HepG2 (cell line): ENCODE results near the gene STPG4. TPM values are rescaled to one million over a fixed set of nuclear protein-coding genes. Genes with fewer than 3 reads are reported as not detected.

Experiments used
- BCL6 ChIP-seq: IDR thresholded peaks from 2 replicates; pipeline ENCODE4 v1.6.1; 2016; ENCODE audit warnings: missing genetic modification reagents, missing compliant biosample characterization
- CCAR2 ChIP-seq: fragments of 200-400 bp; formaldehyde crosslinking; optimal IDR thresholded peaks from 2 replicates; pipeline ENCODE3; 2018; ENCODE audit warnings: low read depth, mild to moderate bottlenecking, low read length, moderate library complexity
- GFI1 ChIP-seq: sonication (generic); formaldehyde crosslinking; IDR thresholded peaks from 2 replicates; pipeline ENCODE4 v1.5.0; 2020; ENCODE audit warnings: missing genetic modification reagents, mild to moderate bottlenecking, borderline replicate concordance
- HNF4A ChIP-seq: sonication (generic); formaldehyde crosslinking; IDR thresholded peaks from 2 replicates; pipeline ENCODE4 v1.4.0; 2020; ENCODE audit warnings: missing genetic modification reagents
- IKZF1 ChIP-seq: fragments of 450-650 bp; IDR thresholded peaks from 2 replicates; pipeline ENCODE4 v1.7.1; 2016
- LCORL ChIP-seq, 2 experiments: fragments of 450-650 bp in 1 of 2; sonication (generic) in 1 of 2; formaldehyde crosslinking in 1 of 2; IDR thresholded peaks; 2 replicates each; pipeline versions ENCODE4 v1.5.0 to v1.6.1; 2017 to 2020; ENCODE audit warnings: antibody characterized with exemption in 1 of 2, missing genetic modification reagents in 1 of 2
- MAFK ChIP-seq, 2 experiments: IDR thresholded peaks in 1 of 2; conservative IDR thresholded peaks in 1 of 2; 2 replicates each; pipeline ENCODE4 v1.6.1; 2011; ENCODE audit warnings: improper control_type of control experiment in 2 of 2, low read length in 2 of 2
- NFKB2 ChIP-seq: sonication (generic); formaldehyde crosslinking; IDR thresholded peaks from 2 replicates; pipeline ENCODE4 v1.4.0; 2020; ENCODE audit warnings: missing genetic modification reagents, borderline replicate concordance
- PITX1 ChIP-seq: sonication (generic); formaldehyde crosslinking; IDR thresholded peaks from 2 replicates; pipeline ENCODE4 v1.5.1; 2020; ENCODE audit warnings: mild to moderate bottlenecking, missing genetic modification reagents
- RORA ChIP-seq: sonication (generic); formaldehyde crosslinking; IDR thresholded peaks from 2 replicates; pipeline ENCODE4 v1.5.0; 2020; ENCODE audit warnings: mild to moderate bottlenecking, missing genetic modification reagents, moderate library complexity
- SALL2 ChIP-seq: sonication (generic); formaldehyde crosslinking; IDR thresholded peaks from 2 replicates; pipeline ENCODE4 v1.8.1; 2023; ENCODE audit warnings: mild to moderate bottlenecking, missing genetic modification reagents, inconsistent platforms
- ZBTB3 ChIP-seq: sonication (generic); formaldehyde crosslinking; IDR thresholded peaks from 2 replicates; pipeline ENCODE4 v1.4.0; 2020; ENCODE audit warnings: low read depth, mild to moderate bottlenecking, moderate library complexity, missing genetic modification reagents, borderline replicate concordance
- ZIK1 ChIP-seq: sonication (generic); formaldehyde crosslinking; IDR thresholded peaks from 2 replicates; pipeline ENCODE4 v1.5.0; 2020; ENCODE audit warnings: mild to moderate bottlenecking, low read depth, missing genetic modification reagents, borderline replicate concordance
- ZNF10 ChIP-seq: sonication (generic); formaldehyde crosslinking; IDR thresholded peaks from 2 replicates; pipeline ENCODE4 v1.4.0; 2020; ENCODE audit warnings: mild to moderate bottlenecking, low read depth, missing genetic modification reagents, borderline replicate concordance
- ZNF292 ChIP-seq: sonication (generic); formaldehyde crosslinking; IDR thresholded peaks from 2 replicates; pipeline ENCODE4 v1.8.1; 2022; ENCODE audit warnings: mild to moderate bottlenecking, low read depth, missing genetic modification reagents, borderline replicate concordance
- ZNF441 ChIP-seq: sonication (generic); formaldehyde crosslinking; IDR thresholded peaks from 2 replicates; pipeline ENCODE4 v1.7.0; 2021; ENCODE audit warnings: missing genetic modification reagents, borderline replicate concordance
- ZNF629 ChIP-seq: sonication (generic); formaldehyde crosslinking; conservative IDR thresholded peaks from 2 replicates; pipeline ENCODE4 v1.5.0; 2020; ENCODE audit warnings: missing genetic modification reagents
- ZNF883 ChIP-seq: sonication (generic); formaldehyde crosslinking; IDR thresholded peaks from 2 replicates; pipeline ENCODE4 v1.5.1; 2020; ENCODE audit warnings: mild to moderate bottlenecking, missing genetic modification reagents; ENCODE audit errors: not compliant biosample characterization
- polyA plus RNA-seq, 8 experiments: library from polyadenylated mRNA; depleted of rRNA in 3 of 8; stranded (reverse) in 7 of 8; unstranded in 1 of 8; fragments of >200 nt; fragmentation: Illumina TruSeq in 4 of 8; extraction: Trizol in 4 of 8; gene quantifications; 2 replicates each; pipeline versions ENCODE4 v1.2.1 to v1.2.3, GENCODE V29; 2011 to 2016; ENCODE audit warnings: low read depth in 4 of 8, missing spikeins in 1 of 8, mixed read lengths in 1 of 8; ENCODE audit not compliant: insufficient read depth in 1 of 8
- total RNA-seq, 5 experiments: library from RNA; depleted of rRNA; stranded (reverse); fragments of >200 nt; fragmentation: Illumina TruSeq; extraction: Trizol; gene quantifications; 2 replicates each; pipeline ENCODE4 v1.2.3, GENCODE V29; 2016; ENCODE audit warnings: low read depth in 1 of 5
- TF ChIP-seq, protein P1 (sequence below): conservative IDR thresholded peaks from 2 replicates; pipeline ENCODE4 v1.6.1; 2018; ENCODE audit warnings: missing genetic modification reagents
- TF ChIP-seq, protein P2 (sequence below): sonication (generic); formaldehyde crosslinking; conservative IDR thresholded peaks from 2 replicates; pipeline ENCODE4 v1.8.0; 2022; ENCODE audit warnings: mild to moderate bottlenecking, moderate library complexity, missing genetic modification reagents
- TF ChIP-seq, protein P3 (sequence below): sonication (generic); formaldehyde crosslinking; IDR thresholded peaks from 2 replicates; pipeline ENCODE4 v1.8.1; 2023; ENCODE audit warnings: mild to moderate bottlenecking, missing genetic modification reagents
- TF ChIP-seq, protein P4 (sequence below): sonication (generic); formaldehyde crosslinking; IDR thresholded peaks from 2 replicates; pipeline ENCODE4 v1.4.0; 2020; ENCODE audit warnings: missing genetic modification reagents

STPG4 gene
- total and polyA plus RNA-seq, 2 of the 13 experiments (the other 11 are each of a cell fraction or from before 2014, with no cell fraction given): 0.11 to 0.15 TPM

DNA sequence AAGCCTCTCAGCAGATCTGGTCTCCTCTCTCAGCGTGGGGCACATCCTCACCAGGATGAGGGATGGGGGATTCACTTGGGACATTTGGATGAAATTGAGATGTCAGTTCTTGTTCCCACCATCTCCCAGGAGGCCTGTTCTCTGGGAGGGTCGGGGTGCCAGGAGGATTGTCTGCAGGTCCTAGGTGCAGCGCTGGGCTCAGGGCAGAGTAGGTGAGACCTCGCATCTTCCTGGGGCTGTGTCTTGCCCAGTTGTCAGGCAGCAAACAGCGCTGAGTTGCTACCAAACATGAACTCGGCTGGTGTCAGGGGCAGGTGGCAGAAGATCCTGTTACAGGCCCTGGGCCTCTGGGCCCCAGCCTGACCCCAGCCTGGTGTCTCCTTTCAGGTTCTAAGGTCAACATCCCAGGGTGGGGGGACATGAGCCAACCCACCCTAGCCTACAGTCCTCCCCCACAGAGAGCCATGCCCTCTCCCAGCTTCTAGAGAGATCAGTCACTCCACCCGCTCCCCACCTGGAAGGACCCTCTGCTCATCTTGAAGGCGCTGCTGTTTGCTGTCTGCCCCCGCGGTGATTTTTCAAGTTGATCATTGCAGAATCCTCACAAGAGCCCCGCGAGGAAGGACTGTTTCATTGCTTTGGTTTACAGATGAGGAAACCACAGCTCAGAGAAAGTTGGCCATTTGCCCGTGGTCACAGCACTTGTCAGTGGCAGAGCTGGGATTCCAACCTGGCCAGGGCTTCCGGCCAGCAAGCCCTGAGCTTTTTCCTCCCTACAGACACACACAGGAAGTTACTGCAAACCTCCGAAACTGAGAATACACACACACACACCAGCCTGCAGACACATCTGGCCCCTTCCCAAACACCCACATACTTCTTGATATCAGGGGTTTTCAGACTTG is 83.9 kb downstream of the STPG4 start (continued):
- TF ChIP-seq, protein P1, sequence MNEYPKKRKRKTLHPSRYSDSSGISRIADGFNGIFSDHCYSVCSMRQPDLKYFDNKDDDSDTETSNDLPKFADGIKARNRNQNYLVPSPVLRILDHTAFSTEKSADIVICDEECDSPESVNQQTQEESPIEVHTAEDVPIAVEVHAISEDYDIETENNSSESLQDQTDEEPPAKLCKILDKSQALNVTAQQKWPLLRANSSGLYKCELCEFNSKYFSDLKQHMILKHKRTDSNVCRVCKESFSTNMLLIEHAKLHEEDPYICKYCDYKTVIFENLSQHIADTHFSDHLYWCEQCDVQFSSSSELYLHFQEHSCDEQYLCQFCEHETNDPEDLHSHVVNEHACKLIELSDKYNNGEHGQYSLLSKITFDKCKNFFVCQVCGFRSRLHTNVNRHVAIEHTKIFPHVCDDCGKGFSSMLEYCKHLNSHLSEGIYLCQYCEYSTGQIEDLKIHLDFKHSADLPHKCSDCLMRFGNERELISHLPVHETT (CRISPR knock-in tag): no peak; the same call in 1 of the 2 replicates
- peak; percentile 79; the same call in 1 of the 2 replicates for TF ChIP-seq ZNF292
- peak; percentile 40; the same call in 1 of the 2 replicates for TF ChIP-seq PITX1 (CRISPR knock-in tag)
- no peak for TF ChIP-seq LCORL (IDR thresholded peaks at IDR 0.05)
- peak; percentile 93 for TF ChIP-seq LCORL (CRISPR knock-in tag; IDR thresholded peaks at IDR 0.05)
- no peak for TF ChIP-seq IKZF1
- no peak for TF ChIP-seq ZNF629 (CRISPR knock-in tag)
- TF ChIP-seq NFKB2: no peak
- TF ChIP-seq, protein P2, sequence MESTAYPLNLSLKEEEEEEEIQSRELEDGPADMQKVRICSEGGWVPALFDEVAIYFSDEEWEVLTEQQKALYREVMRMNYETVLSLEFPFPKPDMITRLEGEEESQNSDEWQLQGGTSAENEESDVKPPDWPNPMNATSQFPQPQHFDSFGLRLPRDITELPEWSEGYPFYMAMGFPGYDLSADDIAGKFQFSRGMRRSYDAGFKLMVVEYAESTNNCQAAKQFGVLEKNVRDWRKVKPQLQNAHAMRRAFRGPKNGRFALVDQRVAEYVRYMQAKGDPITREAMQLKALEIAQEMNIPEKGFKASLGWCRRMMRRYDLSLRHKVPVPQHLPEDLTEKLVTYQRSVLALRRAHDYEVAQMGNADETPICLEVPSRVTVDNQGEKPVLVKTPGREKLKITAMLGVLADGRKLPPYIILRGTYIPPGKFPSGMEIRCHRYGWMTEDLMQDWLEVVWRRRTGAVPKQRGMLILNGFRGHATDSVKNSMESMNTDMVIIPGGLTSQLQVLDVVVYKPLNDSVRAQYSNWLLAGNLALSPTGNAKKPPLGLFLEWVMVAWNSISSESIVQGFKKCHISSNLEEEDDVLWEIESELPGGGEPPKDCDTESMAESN (CRISPR knock-in tag): no peak; the same call in 1 of the 2 replicates
- TF ChIP-seq RORA (CRISPR knock-in tag): no peak
- no peak for TF ChIP-seq MAFK (conservative IDR thresholded peaks at IDR 0.05 in 1 of 2, IDR thresholded peaks at IDR 0.05 in 1 of 2; ENCODE audit: low read length in 2 of 2)
- TF ChIP-seq CCAR2: no peak
- TF ChIP-seq ZNF883 (CRISPR knock-in tag): no peak
- TF ChIP-seq, protein P3, sequence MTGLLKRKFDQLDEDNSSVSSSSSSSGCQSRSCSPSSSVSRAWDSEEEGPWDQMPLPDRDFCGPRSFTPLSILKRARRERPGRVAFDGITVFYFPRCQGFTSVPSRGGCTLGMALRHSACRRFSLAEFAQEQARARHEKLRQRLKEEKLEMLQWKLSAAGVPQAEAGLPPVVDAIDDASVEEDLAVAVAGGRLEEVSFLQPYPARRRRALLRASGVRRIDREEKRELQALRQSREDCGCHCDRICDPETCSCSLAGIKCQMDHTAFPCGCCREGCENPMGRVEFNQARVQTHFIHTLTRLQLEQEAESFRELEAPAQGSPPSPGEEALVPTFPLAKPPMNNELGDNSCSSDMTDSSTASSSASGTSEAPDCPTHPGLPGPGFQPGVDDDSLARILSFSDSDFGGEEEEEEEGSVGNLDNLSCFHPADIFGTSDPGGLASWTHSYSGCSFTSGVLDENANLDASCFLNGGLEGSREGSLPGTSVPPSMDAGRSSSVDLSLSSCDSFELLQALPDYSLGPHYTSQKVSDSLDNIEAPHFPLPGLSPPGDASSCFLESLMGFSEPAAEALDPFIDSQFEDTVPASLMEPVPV (CRISPR knock-in tag): no peak
- TF ChIP-seq BCL6 (CRISPR knock-in tag): peak; percentile 79
- TF ChIP-seq HNF4A (CRISPR knock-in tag): peak; percentile 94
- no peak for TF ChIP-seq ZNF441 (CRISPR knock-in tag)
- TF ChIP-seq, protein P4, sequence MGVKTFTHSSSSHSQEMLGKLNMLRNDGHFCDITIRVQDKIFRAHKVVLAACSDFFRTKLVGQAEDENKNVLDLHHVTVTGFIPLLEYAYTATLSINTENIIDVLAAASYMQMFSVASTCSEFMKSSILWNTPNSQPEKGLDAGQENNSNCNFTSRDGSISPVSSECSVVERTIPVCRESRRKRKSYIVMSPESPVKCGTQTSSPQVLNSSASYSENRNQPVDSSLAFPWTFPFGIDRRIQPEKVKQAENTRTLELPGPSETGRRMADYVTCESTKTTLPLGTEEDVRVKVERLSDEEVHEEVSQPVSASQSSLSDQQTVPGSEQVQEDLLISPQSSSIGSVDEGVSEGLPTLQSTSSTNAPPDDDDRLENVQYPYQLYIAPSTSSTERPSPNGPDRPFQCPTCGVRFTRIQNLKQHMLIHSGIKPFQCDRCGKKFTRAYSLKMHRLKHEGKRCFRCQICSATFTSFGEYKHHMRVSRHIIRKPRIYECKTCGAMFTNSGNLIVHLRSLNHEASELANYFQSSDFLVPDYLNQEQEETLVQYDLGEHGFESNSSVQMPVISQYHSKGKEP: no peak
- TF ChIP-seq GFI1 (CRISPR knock-in tag): peak; percentile 89
- TF ChIP-seq ZIK1 (CRISPR knock-in tag): no peak
- no peak for TF ChIP-seq ZNF10 (CRISPR knock-in tag)
- TF ChIP-seq ZBTB3 (CRISPR knock-in tag): peak; percentile 3; the same call in 1 of the 2 replicates
- peak; percentile 36; the same call in 1 of the 2 replicates for TF ChIP-seq SALL2 (CRISPR knock-in tag)
